Measurements from ENCODE around the gene HGS. TPM values are rescaled to one million over a fixed set of nuclear protein-coding genes. Genes with fewer than 3 reads are reported as not detected.

The HGS gene
- total RNA-seq, 4 donors from 2014 or later: 91.0 to 181 (median 107) TPM

DNA sequence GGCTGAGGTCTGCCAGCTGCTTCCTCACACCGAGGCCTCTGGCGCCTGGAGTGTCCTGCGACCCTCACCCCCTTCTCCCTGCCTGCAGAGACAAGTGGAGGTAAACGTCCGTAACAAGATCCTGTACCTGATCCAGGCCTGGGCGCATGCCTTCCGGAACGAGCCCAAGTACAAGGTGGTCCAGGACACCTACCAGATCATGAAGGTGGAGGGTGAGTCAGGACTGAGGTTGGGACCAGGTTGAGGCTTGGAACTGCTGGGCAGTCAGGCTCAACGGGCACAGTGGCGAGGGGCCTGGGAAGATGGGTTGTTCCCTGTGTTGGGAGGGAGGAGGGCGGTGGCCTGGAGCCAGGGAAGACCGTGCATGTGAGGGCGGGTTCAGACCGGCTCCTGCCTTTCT is 4.8 kb downstream of the HGS start:
- DNase-seq (ENCODE audit: low spot score in 2 of 2): no peak
- WGBS: 61% methylated on average over 12 of the region's 14 CpGs
- Histone ChIP-seq H3K27me3 (no peaks in the 10 kb centered on the region), H3K9me3 (no peaks in the 10 kb centered on the region), H3K36me3 (peaks cover 78% of the 10 kb centered on the region), H3K4me1 (peaks cover 26% of the 10 kb centered on the region), H3K4me3 (no peak overlapping the region), H3K27ac (no peak overlapping the region)
- no peak for TF ChIP-seq EP300 (IDR thresholded peaks at IDR 0.05)
- TF ChIP-seq POLR2AphosphoS5 (IDR thresholded peaks at IDR 0.05): no peak
- TF ChIP-seq, protein P1, sequence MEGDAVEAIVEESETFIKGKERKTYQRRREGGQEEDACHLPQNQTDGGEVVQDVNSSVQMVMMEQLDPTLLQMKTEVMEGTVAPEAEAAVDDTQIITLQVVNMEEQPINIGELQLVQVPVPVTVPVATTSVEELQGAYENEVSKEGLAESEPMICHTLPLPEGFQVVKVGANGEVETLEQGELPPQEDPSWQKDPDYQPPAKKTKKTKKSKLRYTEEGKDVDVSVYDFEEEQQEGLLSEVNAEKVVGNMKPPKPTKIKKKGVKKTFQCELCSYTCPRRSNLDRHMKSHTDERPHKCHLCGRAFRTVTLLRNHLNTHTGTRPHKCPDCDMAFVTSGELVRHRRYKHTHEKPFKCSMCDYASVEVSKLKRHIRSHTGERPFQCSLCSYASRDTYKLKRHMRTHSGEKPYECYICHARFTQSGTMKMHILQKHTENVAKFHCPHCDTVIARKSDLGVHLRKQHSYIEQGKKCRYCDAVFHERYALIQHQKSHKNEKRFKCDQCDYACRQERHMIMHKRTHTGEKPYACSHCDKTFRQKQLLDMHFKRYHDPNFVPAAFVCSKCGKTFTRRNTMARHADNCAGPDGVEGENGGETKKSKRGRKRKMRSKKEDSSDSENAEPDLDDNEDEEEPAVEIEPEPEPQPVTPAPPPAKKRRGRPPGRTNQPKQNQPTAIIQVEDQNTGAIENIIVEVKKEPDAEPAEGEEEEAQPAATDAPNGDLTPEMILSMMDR (IDR thresholded peaks at IDR 0.05): no peak
- TF ChIP-seq POLR2A (IDR thresholded peaks at IDR 0.05): no peak

DNA sequence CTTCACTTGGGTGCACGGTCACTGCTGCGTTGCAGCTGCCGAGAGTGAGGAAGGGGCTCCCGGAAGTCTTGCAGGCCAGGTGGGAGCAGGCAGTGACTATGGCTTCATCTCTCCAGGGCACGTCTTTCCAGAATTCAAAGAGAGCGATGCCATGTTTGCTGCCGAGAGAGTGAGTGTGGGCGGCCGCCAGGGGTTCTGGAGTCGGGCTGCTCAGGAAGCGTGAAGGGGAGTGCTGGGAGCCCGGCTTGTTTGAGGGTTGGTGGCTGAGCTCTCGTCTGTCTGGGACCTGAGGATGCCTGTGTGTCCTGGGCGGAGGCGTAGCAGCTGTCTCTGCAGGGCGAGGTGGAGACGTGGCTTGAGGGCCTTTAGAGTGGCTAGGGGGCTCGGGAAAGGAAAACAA is 6.3 kb downstream of the HGS start:
- no peaks in the 10 kb centered on the region for H3K27me3 ChIP-seq
- TF ChIP-seq, protein P1 (IDR thresholded peaks at IDR 0.05): no peak
- TF ChIP-seq EP300 (IDR thresholded peaks at IDR 0.05): no peak
- TF ChIP-seq POLR2AphosphoS5 (IDR thresholded peaks at IDR 0.05): no peak
- TF ChIP-seq POLR2A (IDR thresholded peaks at IDR 0.05): no peak
- no peak overlapping the region for H3K27ac ChIP-seq
- no peak for DNase-seq (ENCODE audit: low spot score in 2 of 2)
- peaks cover 93% of the 10 kb centered on the region for H3K36me3 ChIP-seq
- H3K4me1 ChIP-seq: peaks cover 19% of the 10 kb centered on the region
- 81% methylated on average over 6 of the region's 18 CpGs for WGBS
- H3K4me3 ChIP-seq: no peak overlapping the region
- no peaks in the 10 kb centered on the region for H3K9me3 ChIP-seq

DNA sequence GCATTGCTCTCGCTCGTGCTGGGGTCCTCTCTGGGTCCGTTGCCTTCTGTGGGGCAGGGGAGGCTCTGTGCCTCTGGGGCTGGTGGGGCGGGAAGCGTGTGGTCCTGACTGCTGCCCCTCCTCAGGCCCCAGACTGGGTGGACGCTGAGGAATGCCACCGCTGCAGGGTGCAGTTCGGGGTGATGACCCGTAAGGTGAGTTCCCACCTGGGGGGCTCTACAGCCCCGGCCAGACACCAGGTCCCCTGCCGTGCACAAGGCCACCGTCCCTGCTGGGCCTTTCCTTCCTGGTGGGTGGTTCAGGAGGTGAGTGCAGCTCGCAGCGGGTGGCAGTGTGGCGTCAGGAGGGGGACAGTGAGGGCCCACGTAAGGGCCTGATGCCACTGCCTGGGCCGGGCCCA is 6.7 kb downstream of the HGS start:
- Histone ChIP-seq H3K4me3 (no peak overlapping the region), H3K27me3 (no peaks in the 10 kb centered on the region), H3K36me3 (peaks cover 98% of the 10 kb centered on the region), H3K4me1 (peaks cover 14% of the 10 kb centered on the region), H3K27ac (no peak overlapping the region), H3K9me3 (no peaks in the 10 kb centered on the region)
- WGBS: 92% methylated on average over 11 of the region's 17 CpGs
- DNase-seq (ENCODE audit: low spot score in 2 of 2): no peak
- TF ChIP-seq EP300 (IDR thresholded peaks at IDR 0.05) (no peak), POLR2AphosphoS5 (IDR thresholded peaks at IDR 0.05) (no peak), POLR2A (IDR thresholded peaks at IDR 0.05) (no peak)
- TF ChIP-seq, protein P1 (IDR thresholded peaks at IDR 0.05): no peak

DNA sequence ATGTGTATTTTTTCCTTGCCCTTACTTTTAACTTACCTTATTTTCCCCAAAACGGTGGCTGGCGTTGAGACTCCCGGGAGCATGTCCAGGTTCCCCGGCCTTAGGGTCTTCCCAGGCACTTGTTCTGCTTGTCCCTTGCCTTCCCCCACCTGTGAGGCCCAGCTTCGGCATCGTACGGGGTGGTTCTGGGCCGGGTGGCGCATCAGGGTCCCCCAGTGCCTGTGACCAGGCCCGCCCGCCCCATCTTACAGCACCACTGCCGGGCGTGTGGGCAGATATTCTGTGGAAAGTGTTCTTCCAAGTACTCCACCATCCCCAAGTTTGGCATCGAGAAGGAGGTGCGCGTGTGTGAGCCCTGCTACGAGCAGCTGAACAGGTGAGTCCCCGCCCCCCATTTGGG is 7.4 kb downstream of the HGS start:
- no peak overlapping the region for H3K27ac ChIP-seq
- H3K4me3 ChIP-seq: no peak overlapping the region
- 89% methylated on average over 10 of the region's 18 CpGs for WGBS
- peaks cover 7% of the 10 kb centered on the region for H3K4me1 ChIP-seq
- peaks cover 100% of the 10 kb centered on the region for H3K36me3 ChIP-seq
- no peak for TF ChIP-seq POLR2A (IDR thresholded peaks at IDR 0.05)
- TF ChIP-seq EP300 (IDR thresholded peaks at IDR 0.05): no peak
- TF ChIP-seq POLR2AphosphoS5 (IDR thresholded peaks at IDR 0.05): no peak
- TF ChIP-seq, protein P1 (IDR thresholded peaks at IDR 0.05): no peak
- H3K9me3 ChIP-seq: no peaks in the 10 kb centered on the region
- no peak for DNase-seq (ENCODE audit: low spot score in 2 of 2)
- no peaks in the 10 kb centered on the region for H3K27me3 ChIP-seq

DNA sequence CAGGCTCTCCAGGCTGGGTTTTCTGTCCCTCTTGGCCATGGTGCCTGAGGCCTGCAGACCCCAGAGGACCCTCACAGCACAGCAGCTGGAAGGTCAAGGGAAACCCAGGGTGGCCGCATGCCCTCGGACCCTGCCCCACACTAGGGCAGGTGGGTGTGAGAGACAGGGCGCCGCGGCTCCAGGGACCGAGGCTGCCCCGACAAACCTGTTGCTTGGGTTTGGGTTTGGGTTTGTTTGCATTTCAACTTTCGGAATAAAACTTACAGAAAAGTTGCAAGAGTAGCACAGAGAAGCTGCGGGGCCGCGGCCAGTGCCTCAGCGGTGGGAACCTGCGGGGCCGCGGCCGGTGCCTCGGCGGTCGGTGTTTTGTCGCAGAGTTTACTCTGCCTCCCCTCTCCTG is 7.8 kb downstream of the HGS start:
- H3K36me3 ChIP-seq: peaks cover 100% of the 10 kb centered on the region
- TF ChIP-seq EP300 (IDR thresholded peaks at IDR 0.05) (no peak), POLR2AphosphoS5 (IDR thresholded peaks at IDR 0.05) (no peak), POLR2A (IDR thresholded peaks at IDR 0.05) (no peak)
- TF ChIP-seq, protein P1 (IDR thresholded peaks at IDR 0.05): no peak
- no peak overlapping the region for H3K4me3 ChIP-seq
- WGBS: 97% methylated on average over 13 of the region's 20 CpGs
- H3K27me3 ChIP-seq: no peaks in the 10 kb centered on the region
- H3K27ac ChIP-seq: no peak overlapping the region
- no peaks in the 10 kb centered on the region for H3K9me3 ChIP-seq
- H3K4me1 ChIP-seq: peaks cover 6% of the 10 kb centered on the region
- DNase-seq (ENCODE audit: low spot score in 2 of 2): no peak
